Measurements from ENCODE around the gene TMEM184B. TPM values are rescaled to one million over a fixed set of nuclear protein-coding genes. Genes with fewer than 3 reads are reported as not detected.

The TMEM184B gene
- total RNA-seq, 1 donor from 2014 or later, result 118 TPM

DNA sequence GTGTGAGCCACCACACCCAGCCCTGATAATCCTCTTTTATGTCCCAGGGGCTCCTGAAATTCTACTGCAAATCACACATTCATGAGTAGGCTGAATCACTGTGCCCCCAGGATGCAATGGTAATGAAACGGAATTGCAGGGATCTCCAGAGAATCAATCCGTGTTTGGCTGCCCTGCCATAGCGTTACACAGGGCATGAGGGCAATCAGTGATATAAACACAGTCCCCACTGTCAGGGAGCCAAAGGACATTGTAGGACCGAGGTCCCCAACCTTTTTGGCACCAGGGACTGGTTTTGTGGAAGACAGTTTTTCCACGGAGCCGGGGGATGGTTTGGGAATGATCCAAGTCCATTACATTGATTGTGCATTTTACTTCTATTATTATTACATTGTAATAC, 82.2 kb downstream of the TMEM184B start:
- Histone ChIP-seq H3K9me3 (no peaks in the 10 kb centered on the region), H3K4me1 (peaks cover 0 to 11% of the 10 kb centered on the region in 2 donors), H3K27me3 (no peaks in the 10 kb centered on the region), H3K27ac (no peak overlapping the region), H3K4me3 (no peak overlapping the region), H3K36me3 (no peaks in the 10 kb centered on the region)
- no peak for DNase-seq (ENCODE audit: low spot score in 2 of 2)
- intact Hi-C loops (cut with DNase I), result no loop called here
- TF ChIP-seq, protein P1, sequence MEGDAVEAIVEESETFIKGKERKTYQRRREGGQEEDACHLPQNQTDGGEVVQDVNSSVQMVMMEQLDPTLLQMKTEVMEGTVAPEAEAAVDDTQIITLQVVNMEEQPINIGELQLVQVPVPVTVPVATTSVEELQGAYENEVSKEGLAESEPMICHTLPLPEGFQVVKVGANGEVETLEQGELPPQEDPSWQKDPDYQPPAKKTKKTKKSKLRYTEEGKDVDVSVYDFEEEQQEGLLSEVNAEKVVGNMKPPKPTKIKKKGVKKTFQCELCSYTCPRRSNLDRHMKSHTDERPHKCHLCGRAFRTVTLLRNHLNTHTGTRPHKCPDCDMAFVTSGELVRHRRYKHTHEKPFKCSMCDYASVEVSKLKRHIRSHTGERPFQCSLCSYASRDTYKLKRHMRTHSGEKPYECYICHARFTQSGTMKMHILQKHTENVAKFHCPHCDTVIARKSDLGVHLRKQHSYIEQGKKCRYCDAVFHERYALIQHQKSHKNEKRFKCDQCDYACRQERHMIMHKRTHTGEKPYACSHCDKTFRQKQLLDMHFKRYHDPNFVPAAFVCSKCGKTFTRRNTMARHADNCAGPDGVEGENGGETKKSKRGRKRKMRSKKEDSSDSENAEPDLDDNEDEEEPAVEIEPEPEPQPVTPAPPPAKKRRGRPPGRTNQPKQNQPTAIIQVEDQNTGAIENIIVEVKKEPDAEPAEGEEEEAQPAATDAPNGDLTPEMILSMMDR (IDR thresholded peaks at IDR 0.05), result no peak

DNA sequence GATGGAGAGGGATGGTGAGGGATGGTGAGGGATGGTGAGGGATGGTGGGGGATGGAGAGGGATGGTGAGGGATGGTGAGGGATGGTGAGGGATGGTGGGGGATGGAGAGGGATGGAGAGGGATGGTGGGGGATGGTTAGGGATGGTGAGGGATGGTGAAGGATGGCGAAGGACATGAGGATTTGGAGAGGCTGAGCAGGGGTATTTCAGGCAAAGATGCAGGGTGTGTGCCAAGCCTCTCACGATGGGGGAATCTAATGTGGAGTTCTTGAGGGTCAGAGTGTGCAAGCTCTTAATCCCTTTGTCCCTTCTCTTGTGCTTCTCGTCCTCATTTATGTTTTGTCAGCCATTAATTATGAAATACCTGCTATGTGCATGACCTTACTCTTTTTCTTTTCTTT, 83.7 kb downstream of the TMEM184B start:
- Histone ChIP-seq H3K36me3 (no peaks in the 10 kb centered on the region), H3K9me3 (no peaks in the 10 kb centered on the region), H3K4me3 (no peak overlapping the region), H3K27ac (no peak overlapping the region), H3K27me3 (no peaks in the 10 kb centered on the region), H3K4me1 (peaks cover 0 to 11% of the 10 kb centered on the region in 2 donors)
- no peak for DNase-seq (ENCODE audit: low spot score in 2 of 2)
- TF ChIP-seq, protein P1 (IDR thresholded peaks at IDR 0.05), result no peak
- intact Hi-C loops (cut with DNase I), result no loop called here

DNA sequence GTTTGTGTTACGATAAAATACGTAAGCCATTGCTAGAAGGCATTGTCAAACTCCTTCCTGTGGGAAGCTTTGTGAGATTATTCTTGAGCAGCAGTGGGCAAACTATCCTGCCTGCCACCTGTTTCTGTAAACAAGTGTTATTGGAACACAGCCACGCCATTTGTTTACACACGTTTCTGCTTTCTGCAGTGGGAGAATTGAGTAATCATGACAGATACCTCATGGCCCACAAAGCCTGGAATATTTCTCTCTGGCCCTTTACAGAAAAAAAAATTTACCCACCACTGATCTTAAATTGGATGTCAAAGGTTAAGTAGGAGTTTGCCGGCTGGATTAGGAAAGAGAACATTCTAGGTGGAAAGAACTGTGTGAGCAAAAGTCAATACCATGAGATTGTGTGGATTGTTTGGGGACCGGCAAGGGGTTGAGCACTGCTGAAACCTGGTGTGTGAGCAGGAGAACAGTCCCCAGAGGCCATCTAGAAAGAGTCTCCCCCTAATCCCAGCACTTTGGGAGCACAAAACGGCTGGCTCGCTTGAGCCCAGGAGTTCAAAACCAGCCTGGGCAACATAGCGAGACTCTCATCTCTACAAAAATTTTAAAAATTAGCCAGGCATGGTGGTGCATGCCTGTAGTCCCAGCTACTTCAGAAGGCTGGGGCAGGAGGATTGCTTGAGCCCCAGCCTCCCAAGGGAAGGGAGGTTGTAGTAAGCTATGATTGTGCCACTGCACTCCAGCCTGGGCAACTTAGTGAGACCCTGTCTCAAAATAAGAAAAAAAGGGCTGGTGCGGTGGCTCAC, 85.2 kb downstream of the TMEM184B start:
- intact Hi-C loops (cut with DNase I), result no loop called here
- H3K4me3 ChIP-seq, result no peak overlapping the region
- TF ChIP-seq, protein P1 (IDR thresholded peaks at IDR 0.05), result no peak
- no peak for DNase-seq (ENCODE audit: low spot score in 2 of 2)
- no peaks in the 10 kb centered on the region for H3K27me3 ChIP-seq
- peaks cover 0 to 6% of the 10 kb centered on the region in 2 donors for H3K4me1 ChIP-seq
- no peaks in the 10 kb centered on the region for H3K9me3 ChIP-seq
- no peak overlapping the region for H3K27ac ChIP-seq
- H3K36me3 ChIP-seq, result no peaks in the 10 kb centered on the region

DNA sequence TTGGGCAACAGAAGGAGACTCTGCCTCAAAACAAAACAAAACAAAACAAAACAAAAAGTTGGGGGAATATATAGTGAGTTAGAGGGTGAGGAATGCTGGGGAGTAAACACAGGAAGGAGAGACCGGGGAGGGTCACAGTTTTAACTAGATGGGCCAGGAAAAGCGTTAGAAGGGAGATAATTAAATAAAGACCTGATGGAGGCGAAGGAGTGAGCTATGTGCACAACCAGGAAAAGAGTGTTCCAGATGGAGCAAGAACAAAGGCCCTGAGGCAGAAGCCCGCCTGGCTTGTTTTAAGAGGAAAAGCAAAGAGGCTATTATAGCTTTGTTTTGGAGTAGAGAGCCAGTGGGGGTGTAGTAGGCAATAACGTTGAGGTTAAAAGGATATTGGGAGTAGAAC, 86.4 kb downstream of the TMEM184B start:
- intact Hi-C loops (cut with DNase I), result no loop called here
- no peaks in the 10 kb centered on the region for H3K36me3 ChIP-seq
- no peaks in the 10 kb centered on the region for H3K27me3 ChIP-seq
- no peak overlapping the region for H3K4me3 ChIP-seq
- TF ChIP-seq, protein P1 (IDR thresholded peaks at IDR 0.05), result no peak
- H3K9me3 ChIP-seq, result no peaks in the 10 kb centered on the region
- DNase-seq (ENCODE audit: low spot score in 2 of 2), result no peak
- H3K27ac ChIP-seq, result no peak overlapping the region
- H3K4me1 ChIP-seq, result peaks cover 0 to under 1% of the 10 kb centered on the region in 2 donors

DNA sequence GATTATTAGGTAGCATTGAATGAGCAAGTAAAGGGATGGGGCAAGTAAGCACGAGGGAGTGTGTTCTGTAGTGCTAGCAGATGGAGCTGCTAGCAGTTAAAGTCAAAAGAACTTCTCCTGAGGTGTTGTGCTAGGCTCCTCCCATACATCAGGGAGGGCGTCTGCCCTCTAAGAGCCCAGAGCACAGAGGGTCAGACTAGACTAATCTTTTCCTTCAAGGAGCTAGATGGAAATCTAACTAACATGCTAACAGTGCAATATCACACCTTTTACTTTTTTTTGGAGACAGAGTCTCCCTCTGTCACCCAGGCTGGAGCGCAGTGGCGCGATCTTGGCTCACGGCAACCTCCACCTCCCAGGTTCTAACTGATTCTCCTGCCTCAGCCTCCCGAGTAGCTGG, 88.0 kb downstream of the TMEM184B start:
- H3K9me3 ChIP-seq, result no peaks in the 10 kb centered on the region
- no peak overlapping the region for H3K4me3 ChIP-seq
- H3K36me3 ChIP-seq, result no peaks in the 10 kb centered on the region
- TF ChIP-seq, protein P1 (IDR thresholded peaks at IDR 0.05), result no peak
- no peaks in the 10 kb centered on the region for H3K27me3 ChIP-seq
- H3K4me1 ChIP-seq, result peaks cover 3 to 10% of the 10 kb centered on the region in 2 donors
- DNase-seq (ENCODE audit: low spot score in 2 of 2), result no peak
- intact Hi-C loops (cut with DNase I), result loop anchor here (5.0 kb wide), 2 partner anchors 33 to 72 kb away; partner anchors contain the start of gene BAIAP2L2
- H3K27ac ChIP-seq, result no peak overlapping the region
